Activated CD4-positive, alpha-beta memory T cell treated with anti-CD3 and anti-CD28 coated beads, Interleukin-2, amount 10 ng/mL, durations not matched to agents 7 days and 5 days (primary cell): ENCODE results near the gene CMTM7. TPM values are rescaled to one million over a fixed set of nuclear protein-coding genes. Genes with fewer than 3 reads are reported as not detected.

Source experiments
- CTCF ChIA-PET: fragments of 350-600 bp; sonication (Branson Sonifier 250); formaldehyde crosslinking; loops from one replicate; lab custom pipeline; 2021; ENCODE audit warnings: antibody characterized with exemption, inconsistent platforms; lab: Charles Lee
- POLR2A ChIA-PET: fragments of 350-600 bp; sonication (Branson Sonifier 250); formaldehyde crosslinking; loops from one replicate; lab custom pipeline; 2021; ENCODE audit warnings: antibody characterized with exemption; lab: Charles Lee
- DNase-seq: peaks from one replicate; pipeline ENCODE4 v3.0.0-alpha.2; 2020
- H3K27ac Mint-ChIP-seq: one replicate; pipeline ENCODE4 v1.8.0; 2021; ENCODE audit warnings: mild to moderate bottlenecking, mixed read lengths
- H3K27me3 Mint-ChIP-seq: one replicate; pipeline ENCODE4 v1.8.0; 2021; ENCODE audit warnings: mixed read lengths
- H3K36me3 Mint-ChIP-seq: one replicate; pipeline ENCODE4 v1.8.0; 2021; ENCODE audit warnings: low read depth, mixed read lengths
- H3K4me1 Mint-ChIP-seq: one replicate; pipeline ENCODE4 v1.8.0; 2021; ENCODE audit warnings: mixed read lengths
- H3K4me3 Mint-ChIP-seq: one replicate; pipeline ENCODE4 v1.8.0; 2021; ENCODE audit warnings: mild to moderate bottlenecking, mixed read lengths
- H3K9me3 Mint-ChIP-seq: one replicate; pipeline ENCODE4 v1.8.0; 2021; ENCODE audit warnings: mixed read lengths
- total RNA-seq, 2 experiments: library from RNA; stranded (reverse); gene quantifications; one replicate each; pipeline ENCODE4 v1.2.3, GENCODE V29; 2021

CMTM7 gene
- total RNA-seq, 2 experiments from 2014 or later, result 47.0 to 47.3 TPM

GRCh38 chr3:32405711-32406323 is 14.2 kb downstream of the CMTM7 start:
- Mint-ChIP-seq H3K4me3 (no peak overlapping the region), H3K27me3 (no peaks in the 10 kb centered on the region), H3K36me3 (peaks cover 27% of the 10 kb centered on the region), H3K27ac (no peak overlapping the region), H3K4me1 (peaks cover 42% of the 10 kb centered on the region), H3K9me3 (no peaks in the 10 kb centered on the region)
- DNase-seq, result no peak
- CTCF ChIA-PET, result no interaction called here
- POLR2A ChIA-PET, result interaction anchor here (2.1 kb wide), 1 partner anchor 9 kb away, joined by 7 read pairs; no protein-coding TSS in a partner anchor

DNA sequence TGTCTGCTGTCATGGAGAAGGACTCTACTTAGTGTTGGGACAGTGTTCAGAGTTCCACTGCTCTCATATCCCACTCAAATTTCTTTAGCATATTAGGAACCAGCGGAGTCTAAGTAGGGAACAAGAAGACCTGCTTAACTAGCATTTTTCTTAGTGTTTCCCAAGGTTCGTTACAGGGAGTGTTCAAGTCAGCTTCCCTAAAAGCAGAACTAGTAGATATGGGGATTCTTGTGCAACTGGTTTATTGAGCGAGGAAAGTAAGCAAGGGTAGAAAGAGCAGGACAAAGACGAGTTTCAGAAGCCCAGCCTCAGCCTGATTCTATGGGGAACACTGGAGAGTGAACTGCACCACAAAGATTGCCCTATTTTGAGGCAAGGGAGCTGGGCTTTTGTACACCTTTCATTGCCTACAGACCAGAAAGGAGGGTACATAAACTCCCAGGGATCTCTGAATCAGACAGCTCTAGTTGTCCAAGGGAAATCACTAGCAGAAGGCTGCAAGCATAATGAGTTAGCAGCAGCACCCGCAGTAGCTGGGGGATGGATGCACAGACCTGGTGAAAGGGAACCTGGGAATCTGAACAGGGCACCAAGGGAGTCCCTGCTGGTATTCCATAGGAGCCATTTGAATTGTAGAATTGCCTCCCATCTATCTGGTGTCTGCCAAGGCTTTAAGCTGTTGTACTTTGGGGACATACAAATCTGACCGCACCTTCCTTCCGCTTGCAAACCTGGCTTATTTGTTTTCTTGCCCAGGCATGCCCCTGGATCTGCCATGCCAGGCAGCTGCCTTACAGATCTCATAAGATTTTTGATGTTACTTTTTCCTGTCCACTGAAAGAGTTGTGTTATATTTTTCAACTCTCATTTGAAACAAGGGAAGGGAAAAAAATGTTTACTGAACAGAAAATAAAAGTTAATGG is 15.1 kb downstream of the CMTM7 start:
- ChIA-PET POLR2A (interaction anchor here (1.0 to 2.1 kb wide), 2 partner anchors 8 to 26 kb away, joined by 4 to 7 read pairs; no protein-coding TSS in a partner anchor), CTCF (no interaction called here)
- Mint-ChIP-seq H3K36me3 (peaks cover 31% of the 10 kb centered on the region), H3K4me1 (peaks cover 40% of the 10 kb centered on the region), H3K9me3 (no peaks in the 10 kb centered on the region), H3K4me3 (no peak overlapping the region), H3K27ac (no peak overlapping the region), H3K27me3 (no peaks in the 10 kb centered on the region)
- no peak for DNase-seq

- Mint-ChIP-seq H3K9me3 (no peaks in the 10 kb centered on the region), H3K4me1 (peaks cover 39% of the 10 kb centered on the region), H3K36me3 (peaks cover 18% of the 10 kb centered on the region), H3K27me3 (no peaks in the 10 kb centered on the region), H3K27ac (no peak overlapping the region), H3K4me3 (no peak overlapping the region)
- POLR2A ChIA-PET, result interaction anchor here (0.9 to 1.2 kb wide), 2 partner anchors 14 to 17 kb away, joined by 3 to 4 read pairs; no protein-coding TSS in a partner anchor
- DNase-seq, result no peak
- CTCF ChIA-PET, result interaction anchor here (1.0 to 1.2 kb wide), 2 partner anchors 13 to 57 kb away, joined by 3 to 4 read pairs; no protein-coding TSS in a partner anchor
Observed at GRCh38 chr3:32410367-32411246, 19.0 kb downstream of the CMTM7 start.

GRCh38 chr3:32411442-32411841 is 19.8 kb downstream of the CMTM7 start:
- CTCF ChIA-PET, result no interaction called here
- Mint-ChIP-seq H3K36me3 (peaks cover 15% of the 10 kb centered on the region), H3K27ac (no peak overlapping the region), H3K4me3 (no peak overlapping the region), H3K4me1 (peaks cover 42% of the 10 kb centered on the region), H3K27me3 (no peaks in the 10 kb centered on the region), H3K9me3 (no peaks in the 10 kb centered on the region)
- no peak for DNase-seq
- POLR2A ChIA-PET, result interaction anchor here (1.2 kb wide), 1 partner anchor 16 kb away, joined by 3 read pairs; no protein-coding TSS in a partner anchor

DNA sequence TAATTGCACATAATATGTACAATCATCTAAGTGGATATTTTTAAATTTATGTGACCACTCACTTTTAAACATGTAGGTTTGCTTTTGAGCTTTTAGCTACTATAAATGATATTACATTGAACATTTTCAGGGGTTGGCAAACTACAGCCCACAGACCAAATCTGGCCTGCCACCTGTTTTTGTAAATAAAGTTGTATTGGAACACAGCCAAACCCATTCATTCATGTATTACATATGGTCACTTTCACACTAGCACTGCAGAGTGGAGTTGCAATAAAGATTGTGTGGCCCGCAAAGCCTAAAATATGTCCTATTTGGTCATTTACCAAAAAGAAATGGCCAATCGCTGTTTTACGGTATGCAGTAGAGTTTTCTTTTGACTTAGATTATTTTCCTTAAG is 21.2 kb downstream of the CMTM7 start:
- Mint-ChIP-seq H3K36me3 (peaks cover 12% of the 10 kb centered on the region), H3K4me3 (no peak overlapping the region), H3K27ac (no peak overlapping the region), H3K27me3 (no peaks in the 10 kb centered on the region), H3K4me1 (peaks cover 45% of the 10 kb centered on the region), H3K9me3 (no peaks in the 10 kb centered on the region)
- ChIA-PET CTCF (interaction anchor here (0.6 to 1.7 kb wide), 3 partner anchors 12 to 38 kb away, joined by 3 to 4 read pairs (median 3); no protein-coding TSS in a partner anchor), POLR2A (interaction anchor here (1.1 to 3.7 kb wide), 2 partner anchors 10 to 11 kb away, joined by 3 to 30 read pairs; no protein-coding TSS in a partner anchor)
- no peak for DNase-seq

GRCh38 chr3:32413845-32414521 is 22.3 kb downstream of the CMTM7 start:
- POLR2A ChIA-PET, result interaction anchor here (0.8 to 3.7 kb wide), 16 partner anchors 9 to 125 kb away, joined by 3 to 30 read pairs (median 4); partner anchors contain the start of gene CMTM7
- DNase-seq, result no peak
- no peaks in the 10 kb centered on the region for H3K27me3 Mint-ChIP-seq
- H3K36me3 Mint-ChIP-seq, result peaks cover 20% of the 10 kb centered on the region
- no peak overlapping the region for H3K4me3 Mint-ChIP-seq
- CTCF ChIA-PET, result interaction anchor here (0.6 to 1.7 kb wide), 15 partner anchors 9 to 116 kb away, joined by 3 to 11 read pairs (median 4); no protein-coding TSS in a partner anchor
- peaks cover 54% of the 10 kb centered on the region for H3K4me1 Mint-ChIP-seq
- H3K9me3 Mint-ChIP-seq, result no peaks in the 10 kb centered on the region
- H3K27ac Mint-ChIP-seq, result peak overlapping the region; percentile 74

DNA sequence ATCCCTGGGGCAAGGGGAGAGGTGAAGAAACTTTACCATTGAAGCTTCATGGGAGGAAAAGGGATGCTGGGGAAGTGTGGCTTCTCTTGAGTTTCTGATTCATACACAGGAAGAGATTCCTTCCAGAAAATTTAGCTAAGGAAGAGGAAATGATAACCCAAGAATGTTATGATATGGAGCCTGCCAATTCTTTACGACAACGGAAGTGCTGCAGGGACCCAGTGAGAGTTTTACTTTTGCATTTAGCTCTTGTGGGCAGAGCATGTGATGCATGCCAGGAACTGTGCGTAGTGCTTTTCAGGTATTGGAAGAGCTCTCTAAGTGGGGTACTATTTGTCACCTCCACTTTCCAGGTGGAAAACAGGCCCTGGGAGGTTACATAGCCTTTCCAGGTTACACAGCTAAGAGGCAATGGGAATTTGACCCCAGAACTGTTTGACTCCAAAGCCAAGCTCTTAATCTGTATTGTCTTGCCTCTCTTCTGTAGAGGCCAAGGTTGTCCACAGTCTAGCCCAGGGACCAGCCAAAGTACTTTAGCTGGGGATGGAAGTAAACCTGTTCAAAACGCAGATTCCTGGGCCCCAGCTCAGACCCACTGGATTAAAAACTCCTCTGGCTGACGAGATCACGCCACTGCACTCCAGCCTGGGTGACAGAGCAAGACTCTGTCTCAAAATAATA is 23.0 kb downstream of the CMTM7 start:
- peaks cover 16% of the 10 kb centered on the region for H3K36me3 Mint-ChIP-seq
- peak; percentile 60 for DNase-seq
- peaks cover 60% of the 10 kb centered on the region for H3K4me1 Mint-ChIP-seq
- H3K4me3 Mint-ChIP-seq, result peak overlapping the region; percentile 3
- ChIA-PET POLR2A (interaction anchor here (0.8 to 3.7 kb wide), 16 partner anchors 9 to 126 kb away, joined by 3 to 30 read pairs (median 4); partner anchors contain the start of gene CMTM7), CTCF (interaction anchor here (0.6 to 1.7 kb wide), 15 partner anchors 9 to 117 kb away, joined by 3 to 11 read pairs (median 4); no protein-coding TSS in a partner anchor)
- H3K27me3 Mint-ChIP-seq, result no peaks in the 10 kb centered on the region
- peak overlapping the region; percentile 74 for H3K27ac Mint-ChIP-seq
- H3K9me3 Mint-ChIP-seq, result no peaks in the 10 kb centered on the region

GRCh38 chr3:32419742-32420125 is 28.1 kb downstream of the CMTM7 start:
- peaks cover 88% of the 10 kb centered on the region for H3K4me1 Mint-ChIP-seq
- DNase-seq, result no peak
- CTCF ChIA-PET, result interaction anchor here (0.6 to 1.5 kb wide), 5 partner anchors 9 to 50 kb away, joined by 3 to 6 read pairs (median 4); no protein-coding TSS in a partner anchor
- H3K27ac Mint-ChIP-seq, result peak overlapping the region; percentile 76
- no peaks in the 10 kb centered on the region for H3K27me3 Mint-ChIP-seq
- H3K9me3 Mint-ChIP-seq, result no peaks in the 10 kb centered on the region
- no peak overlapping the region for H3K4me3 Mint-ChIP-seq
- POLR2A ChIA-PET, result interaction anchor here (2.3 kb wide), 1 partner anchor 41 kb away, joined by 7 read pairs; no protein-coding TSS in a partner anchor
- H3K36me3 Mint-ChIP-seq, result peaks cover 22% of the 10 kb centered on the region

DNA sequence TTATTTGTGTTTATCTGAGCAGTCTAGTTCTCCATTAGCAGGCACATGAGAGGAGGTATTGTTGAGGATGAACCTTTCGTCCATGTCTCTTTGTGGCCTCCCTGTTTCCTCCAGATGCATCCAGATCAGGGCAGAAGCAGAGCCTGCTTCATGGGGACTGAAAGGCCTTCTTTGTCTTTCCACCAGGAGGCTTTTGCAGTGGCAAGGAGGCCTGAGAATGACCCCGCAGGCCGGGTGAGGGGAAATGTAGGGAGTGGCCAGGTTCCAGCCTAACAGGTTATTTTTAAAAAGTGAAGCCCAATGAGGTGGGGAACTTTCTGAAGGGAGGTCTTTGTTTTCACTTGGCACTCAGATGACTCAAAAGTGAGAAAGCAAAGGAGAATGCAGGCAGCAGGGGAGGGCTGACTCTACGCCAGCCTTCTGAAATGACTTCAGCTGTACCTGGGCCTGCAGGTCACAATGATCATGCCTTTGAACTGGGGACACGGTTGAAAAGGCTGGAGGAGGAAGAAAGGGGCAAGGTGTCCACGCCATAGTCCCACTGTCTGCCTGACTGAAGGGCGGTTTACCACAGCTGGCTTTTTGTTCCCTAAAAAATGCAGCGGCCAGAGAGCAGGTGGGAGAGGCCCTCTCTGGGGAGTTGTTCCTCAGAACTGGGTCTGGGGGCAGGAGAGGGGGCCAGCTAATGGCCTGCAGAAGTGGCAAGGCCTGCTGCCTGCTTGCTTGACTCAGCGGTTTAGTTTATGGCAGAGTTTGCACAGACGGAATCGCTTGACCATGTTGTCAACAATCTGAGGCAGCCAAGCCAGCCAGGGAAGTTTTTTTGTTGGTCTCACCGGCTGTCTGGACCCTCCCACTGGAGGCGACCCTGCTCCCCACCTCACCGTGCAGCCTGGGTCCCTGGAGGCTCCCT is 28.7 kb downstream of the CMTM7 start:
- Mint-ChIP-seq H3K36me3 (peaks cover 22% of the 10 kb centered on the region), H3K4me1 (peaks cover 89% of the 10 kb centered on the region), H3K27me3 (no peaks in the 10 kb centered on the region), H3K9me3 (no peaks in the 10 kb centered on the region), H3K4me3 (no peak overlapping the region), H3K27ac (peak overlapping the region; percentile 76)
- ChIA-PET CTCF (interaction anchor here (0.6 to 1.5 kb wide), 5 partner anchors 8 to 49 kb away, joined by 3 to 6 read pairs (median 3); no protein-coding TSS in a partner anchor), POLR2A (interaction anchor here (1.9 to 2.3 kb wide), 2 partner anchors 12 to 40 kb away, joined by 7 read pairs; no protein-coding TSS in a partner anchor)
- DNase-seq, result no peak

DNA sequence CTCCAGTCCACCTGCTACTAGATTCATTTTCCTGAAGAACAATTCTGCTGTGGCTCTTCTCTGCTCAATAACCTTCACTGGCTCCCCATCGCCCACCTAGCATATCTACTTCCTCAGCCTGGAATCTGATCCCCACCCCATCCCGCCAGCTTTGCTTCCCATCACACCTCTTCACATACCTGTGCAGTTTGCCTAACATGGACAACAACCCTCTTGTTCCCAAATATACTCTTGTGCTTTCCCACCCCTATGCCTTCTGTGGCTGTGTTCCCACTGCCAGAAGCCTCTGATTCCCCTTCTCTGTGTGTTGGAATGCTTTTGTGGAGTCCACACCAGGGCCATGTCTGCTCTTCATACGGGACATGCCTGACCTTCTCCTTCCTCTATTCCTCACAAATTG is 29.5 kb downstream of the CMTM7 start:
- Mint-ChIP-seq H3K36me3 (peaks cover 19% of the 10 kb centered on the region), H3K27me3 (no peaks in the 10 kb centered on the region), H3K9me3 (no peaks in the 10 kb centered on the region), H3K4me1 (peaks cover 87% of the 10 kb centered on the region), H3K4me3 (no peak overlapping the region), H3K27ac (peak overlapping the region; percentile 62)
- POLR2A ChIA-PET, result interaction anchor here (1.9 to 2.3 kb wide), 2 partner anchors 11 to 39 kb away, joined by 7 read pairs; no protein-coding TSS in a partner anchor
- DNase-seq, result no peak
- CTCF ChIA-PET, result interaction anchor here (0.6 kb wide), 1 partner anchor 46 kb away, joined by 3 read pairs; no protein-coding TSS in a partner anchor
